Neural progenitor cell (in vitro differentiated cells): ENCODE data around the gene RALGAPB. TPM values are rescaled to one million over a fixed set of nuclear protein-coding genes. Genes with fewer than 3 reads are reported as not detected.

Experiments used
- DNase-seq: peaks from one replicate; pipeline ENCODE4 v3.0.0-alpha.2; 2016; ENCODE audit warnings: low spot score
- H2AFZ ChIP-seq: fragments of 200-600 bp; sonication (generic); replicated peaks from 2 replicates; pipeline ENCODE4 v1.6.1; 2016; ENCODE audit warnings: antibody characterized with exemption
- H3F3A ChIP-seq: fragments of 200-600 bp; sonication (generic); 2 replicates; pipeline ENCODE4 v1.6.1; 2016; ENCODE audit warnings: antibody characterized with exemption, low read depth
- H3K27ac ChIP-seq: fragments of 200-600 bp; sonication (generic); 2 replicates; pipeline ENCODE4 v1.5.1; 2016; ENCODE audit warnings: mild to moderate bottlenecking
- H3K27me3 ChIP-seq: fragments of 200-600 bp; sonication (generic); 2 replicates; pipeline ENCODE4 v1.6.1; 2016; ENCODE audit warnings: mild to moderate bottlenecking, moderate library complexity
- H3K36me3 ChIP-seq: fragments of 200-600 bp; sonication (generic); 2 replicates; pipeline ENCODE4 v1.5.1; 2016
- H3K4me1 ChIP-seq: fragments of 200-600 bp; sonication (generic); 2 replicates; pipeline ENCODE4 v1.6.1; 2016; ENCODE audit warnings: mixed run types
- H3K4me2 ChIP-seq: fragments of 200-600 bp; sonication (generic); 2 replicates; pipeline ENCODE4 v1.6.1; 2016
- H3K4me3 ChIP-seq: fragments of 200-600 bp; sonication (generic); 2 replicates; pipeline ENCODE4 v1.5.1; 2016
- H3K79me2 ChIP-seq: fragments of 200-600 bp; sonication (generic); 2 replicates; pipeline ENCODE4 v1.6.1; 2016; ENCODE audit warnings: low read depth
- H3K9ac ChIP-seq: fragments of 200-600 bp; sonication (generic); 2 replicates; pipeline ENCODE4 v1.6.1; 2016
- H3K9me3 ChIP-seq: fragments of 200-600 bp; sonication (generic); 2 replicates; pipeline ENCODE4 v1.5.1; 2016; ENCODE audit warnings: low read depth
- H4K20me1 ChIP-seq: fragments of 200-600 bp; sonication (generic); 2 replicates; pipeline ENCODE4 v1.6.1; 2016; ENCODE audit warnings: low read depth
- H3K27ac Mint-ChIP-seq: 3 replicates; pipeline ENCODE4 v1.8.0; 2021; ENCODE audit warnings: mixed read lengths
- H3K27me3 Mint-ChIP-seq: 2 replicates; pipeline ENCODE4 v1.8.0; 2022; ENCODE audit warnings: low read depth, mild to moderate bottlenecking, inconsistent platforms, moderate library complexity, mixed read lengths; ENCODE audit not compliant: insufficient read depth
- H3K36me3 Mint-ChIP-seq: 3 replicates; pipeline ENCODE4 v1.8.0; 2021; ENCODE audit warnings: mixed read lengths
- H3K4me1 Mint-ChIP-seq: 3 replicates; pipeline ENCODE4 v1.8.0; 2021; ENCODE audit warnings: mixed read lengths
- H3K4me3 Mint-ChIP-seq: 3 replicates; pipeline ENCODE4 v1.8.0; 2021; ENCODE audit warnings: mild to moderate bottlenecking, moderate library complexity, mixed read lengths
- H3K9me3 Mint-ChIP-seq: 3 replicates; pipeline ENCODE4 v1.8.0; 2020; ENCODE audit warnings: mixed read lengths
- CTCF ChIP-seq: fragments of 200-600 bp; sonication (generic); IDR thresholded peaks from 2 replicates; pipeline ENCODE4 v1.5.1; 2017; ENCODE audit warnings: antibody characterized with exemption, mild to moderate bottlenecking
- EZH2 ChIP-seq: fragments of 200-600 bp; sonication (generic); IDR thresholded peaks from 2 replicates; pipeline ENCODE4 v1.6.1; 2017; ENCODE audit warnings: antibody characterized with exemption, mild to moderate bottlenecking, moderate library complexity
- EZH2phosphoT487 ChIP-seq: fragments of 200-600 bp; sonication (generic); IDR thresholded peaks from 2 replicates; pipeline ENCODE4 v1.6.1; 2017; ENCODE audit warnings: antibody characterized with exemption
- total RNA-seq: library from RNA; depleted of rRNA; stranded (reverse); fragments of >200 nt; gene quantifications from 2 replicates; pipeline ENCODE4 v1.2.3, GENCODE V29; 2015; ENCODE audit warnings: low replicate concordance

RALGAPB gene
- total RNA-seq, 1 donor from 2014 or later, result 39.1 TPM

DNA sequence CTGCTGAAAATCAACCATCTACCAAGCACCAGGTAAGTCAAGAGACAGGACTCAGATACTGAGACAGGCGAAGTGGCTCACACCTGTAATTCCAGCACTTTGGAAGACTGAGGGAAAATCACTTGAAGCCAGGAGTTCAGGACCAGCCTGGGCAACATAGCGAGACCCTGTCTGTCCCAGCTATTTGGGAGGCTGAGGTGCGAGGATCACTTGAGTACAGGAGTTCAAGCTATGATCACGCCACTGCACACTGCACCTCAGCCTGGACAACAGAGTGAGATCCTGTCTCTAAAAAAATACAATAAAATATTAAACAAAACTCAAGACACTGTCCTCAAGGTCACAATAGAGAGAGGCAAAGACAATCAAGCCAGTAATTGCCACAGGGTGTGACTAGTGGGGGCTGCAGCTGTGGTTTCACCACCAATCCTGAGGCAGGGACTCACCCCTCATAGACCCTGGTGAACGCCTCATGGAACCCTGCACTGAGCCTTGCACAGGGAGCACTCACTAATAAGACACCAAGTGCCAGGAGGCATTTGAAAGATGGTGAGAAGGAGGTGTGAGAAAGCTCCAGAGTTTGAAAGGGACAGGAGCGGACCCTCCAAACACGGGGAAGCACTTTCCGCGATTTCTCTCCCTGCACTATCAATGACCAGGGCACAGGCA is 39.2 kb upstream of the RALGAPB start:
- H3K4me2 ChIP-seq, result peak overlapping the region; percentile 98
- H3F3A ChIP-seq, result peaks cover 4% of the 10 kb centered on the region
- H3K4me1 ChIP-seq, result peaks cover 18% of the 10 kb centered on the region
- DNase-seq, result no peak
- H3K4me3 ChIP-seq, result peak overlapping the region; percentile 74
- peak overlapping the region; percentile 84 for H3K9ac ChIP-seq
- H3K27ac Mint-ChIP-seq, result no peak overlapping the region
- H3K9me3 ChIP-seq, result no peaks in the 10 kb centered on the region
- no peaks in the 10 kb centered on the region for H3K27me3 ChIP-seq
- H3K36me3 Mint-ChIP-seq, result peaks cover 46% of the 10 kb centered on the region
- H3K36me3 ChIP-seq, result no peaks in the 10 kb centered on the region
- H4K20me1 ChIP-seq, result peaks cover 63% of the 10 kb centered on the region
- no peak overlapping the region for H2AFZ ChIP-seq
- H3K9me3 Mint-ChIP-seq, result no peaks in the 10 kb centered on the region
- peak overlapping the region; percentile 97 for H3K4me3 Mint-ChIP-seq
- no peak for TF ChIP-seq EZH2phosphoT487
- H3K27ac ChIP-seq, result no peak overlapping the region
- H3K4me1 Mint-ChIP-seq, result peaks cover 13% of the 10 kb centered on the region
- peaks cover 2% of the 10 kb centered on the region for H3K27me3 Mint-ChIP-seq
- H3K79me2 ChIP-seq, result peaks cover 68% of the 10 kb centered on the region

- Histone ChIP-seq H4K20me1 (peaks cover 54% of the 10 kb centered on the region), H3F3A (peaks cover 4% of the 10 kb centered on the region), H3K27ac (no peak overlapping the region), H3K9me3 (no peaks in the 10 kb centered on the region), H2AFZ (no peak overlapping the region), H3K4me3 (peak overlapping the region; percentile 74), H3K4me1 (peaks cover 18% of the 10 kb centered on the region), H3K27me3 (no peaks in the 10 kb centered on the region), H3K4me2 (peak overlapping the region; percentile 98), H3K9ac (peak overlapping the region; percentile 84), H3K79me2 (peaks cover 59% of the 10 kb centered on the region), H3K36me3 (no peaks in the 10 kb centered on the region)
- DNase-seq, result peak; percentile 42
- TF ChIP-seq EZH2phosphoT487 (no peak), CTCF (no peak), EZH2 (no peak)
- Mint-ChIP-seq H3K4me3 (peak overlapping the region; percentile 97), H3K27ac (no peak overlapping the region), H3K9me3 (no peaks in the 10 kb centered on the region), H3K27me3 (peaks cover 2% of the 10 kb centered on the region), H3K4me1 (peaks cover 13% of the 10 kb centered on the region), H3K36me3 (peaks cover 38% of the 10 kb centered on the region)
Measured at GRCh38 chr20:38434301-38434741, 38.3 kb upstream of the RALGAPB start.

DNA sequence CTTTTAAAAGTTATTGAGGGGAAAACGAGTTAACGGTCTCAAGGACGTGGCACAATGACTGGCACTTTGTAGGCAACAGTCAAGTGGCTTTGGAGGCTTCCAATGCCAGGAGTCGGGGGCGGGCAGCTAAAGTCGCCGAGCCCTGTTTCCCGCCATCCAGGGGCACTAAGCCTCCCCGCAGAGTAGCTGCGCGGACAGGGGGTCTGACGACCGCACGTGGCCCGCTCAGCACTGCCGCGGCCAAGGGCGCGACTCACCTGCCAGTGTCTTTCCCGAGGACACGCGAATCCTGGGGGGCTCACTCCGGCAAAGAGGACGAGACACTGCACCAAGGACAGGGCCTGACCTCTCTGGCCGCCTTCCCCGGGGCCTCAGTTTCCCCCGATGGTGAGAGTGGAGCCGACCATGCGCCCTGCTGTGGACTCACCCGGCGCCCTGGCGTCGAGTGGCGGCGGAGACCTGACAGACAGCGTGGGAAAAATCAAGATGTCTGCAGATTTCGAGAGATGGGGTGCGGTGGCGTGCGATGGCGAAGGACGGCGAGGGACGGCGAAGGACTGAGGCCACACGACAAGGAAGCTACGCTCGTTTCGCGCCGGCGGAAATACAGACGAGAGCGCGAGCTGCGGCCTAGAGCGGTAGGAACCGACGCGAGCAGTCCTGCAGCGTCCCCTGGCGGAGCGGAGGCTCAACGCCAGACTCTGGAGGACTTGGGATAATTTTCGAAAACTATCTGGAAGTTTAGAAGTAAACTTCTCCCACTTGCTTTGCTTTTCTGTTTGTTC is 37.7 kb upstream of the RALGAPB start, which contains the start of gene SNHG17:
TSS of gene SNHG17 (minus strand) at position 559 of the 785 bp plus-strand sequence.
- peaks cover 4% of the 10 kb centered on the region for H3F3A ChIP-seq
- H3K27ac Mint-ChIP-seq, result peak within 1 kb of the TSS; percentile 97
- peaks cover 52% of the 10 kb centered on the region for H3K79me2 ChIP-seq
- peak within 1 kb of the TSS; percentile 70 for H2AFZ ChIP-seq
- TF ChIP-seq EZH2phosphoT487 (peak; percentile 29), CTCF (peak; percentile 100), EZH2 (peak; percentile 37)
- peak within 1 kb of the TSS; percentile 97 for H3K4me3 Mint-ChIP-seq
- H3K4me3 ChIP-seq, result peak within 1 kb of the TSS; percentile 74
- DNase-seq, result peak; percentile 97
- H4K20me1 ChIP-seq, result peaks cover 47% of the 10 kb centered on the region
- no peaks in the 10 kb centered on the region for H3K9me3 Mint-ChIP-seq
- peaks cover 2% of the 10 kb centered on the region for H3K27me3 Mint-ChIP-seq
- peak within 1 kb of the TSS; percentile 98 for H3K4me2 ChIP-seq
- peaks cover 13% of the 10 kb centered on the region for H3K4me1 Mint-ChIP-seq
- H3K4me1 ChIP-seq, result peaks cover 18% of the 10 kb centered on the region
- no peaks in the 10 kb centered on the region for H3K9me3 ChIP-seq
- no peaks in the 10 kb centered on the region for H3K36me3 ChIP-seq
- peak within 1 kb of the TSS; percentile 73 for H3K27ac ChIP-seq
- H3K27me3 ChIP-seq, result no peaks in the 10 kb centered on the region
- H3K36me3 Mint-ChIP-seq, result peaks cover 35% of the 10 kb centered on the region
- H3K9ac ChIP-seq, result peak within 1 kb of the TSS; percentile 84
